Endothelial cell of hepatic sinusoid (primary cell): ENCODE results near the gene MEPCE.

Source experiments
- in situ Hi-C: cut with HindIII; loops from 2 replicates; pipeline ENCODE4 v1.10.0; 2017; ENCODE audit warnings: low sequenced_read_pairs

Gene MEPCE

DNA sequence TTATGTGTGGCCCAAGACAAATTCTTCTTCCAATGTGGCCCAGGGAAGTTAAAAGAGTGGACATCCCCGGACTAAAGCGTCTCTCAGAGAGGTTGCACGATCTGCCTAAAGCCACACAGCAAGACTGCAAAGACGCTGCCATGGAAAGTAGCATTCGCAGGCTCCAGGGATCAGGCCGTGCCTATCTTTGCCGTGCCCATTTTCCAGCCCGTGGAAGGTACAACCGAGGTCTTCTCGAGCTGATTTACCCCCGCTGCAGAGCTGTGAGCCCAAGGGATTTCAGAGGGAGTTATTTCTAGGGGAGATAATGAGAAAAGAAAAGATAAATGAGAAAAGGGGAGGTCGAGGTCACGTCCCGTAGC, 53.1 kb downstream of the MEPCE start:
- in situ Hi-C loops, result no loop called here

DNA sequence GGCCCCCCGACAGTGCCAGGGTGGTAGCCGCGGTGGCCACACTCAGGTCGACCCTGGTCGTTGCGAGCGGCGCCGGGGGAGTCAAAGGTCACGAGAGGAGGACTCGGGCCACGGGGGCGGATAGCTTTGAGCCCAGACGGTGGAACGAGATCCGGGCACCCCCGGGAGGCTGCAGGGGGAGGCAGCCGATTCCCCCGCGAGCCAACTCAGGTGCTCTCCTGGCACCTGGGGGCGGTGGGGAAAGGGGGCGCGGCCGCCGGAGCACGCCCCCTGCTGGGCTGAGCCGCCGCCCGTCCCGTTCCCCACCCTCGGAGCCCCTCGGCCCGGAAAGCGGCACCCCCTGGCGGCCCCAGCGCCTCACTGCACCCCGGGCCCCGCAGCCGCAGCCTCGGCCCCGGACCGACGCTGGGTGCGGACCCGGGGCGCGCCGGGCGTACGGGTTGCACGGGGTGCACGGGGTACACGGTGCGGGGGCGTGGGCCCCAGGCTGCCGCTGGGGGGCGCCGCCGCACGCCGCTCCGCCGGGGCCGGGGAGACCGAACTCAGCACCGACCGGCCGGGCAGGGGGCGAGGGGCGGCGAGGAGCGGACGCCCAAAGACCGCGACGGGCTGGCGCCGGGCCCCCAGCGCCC, 53.6 kb downstream of the MEPCE start:
- in situ Hi-C loops, result no loop called here
